Endothelial cell of umbilical vein (primary cell): ENCODE results near the gene ANKMY2.
A peak's percentile ranks its signal among the peaks of the same experiment; 100 is the strongest.

Experiments
- EZH2 ChIP-seq: IDR thresholded peaks from 2 replicates; pipeline ENCODE4 v1.6.1; 2012; ENCODE audit warnings: borderline replicate concordance, low read depth, mild to moderate bottlenecking, moderate library complexity, low read length, inconsistent platforms; ENCODE audit not compliant: severe bottlenecking
- GATA2 ChIP-seq: IDR thresholded peaks from 2 replicates; pipeline ENCODE4 v1.7.0; 2011; ENCODE audit warnings: low read depth, mild to moderate bottlenecking, moderate library complexity, mixed read lengths, low read length; ENCODE audit not compliant: insufficient read length, insufficient read depth
- POLR2A ChIP-seq: IDR thresholded peaks from 2 replicates; pipeline ENCODE4 v1.6.1; 2012; ENCODE audit warnings: low read depth, mild to moderate bottlenecking, control low read depth, low read length
- POLR2AphosphoS5 ChIP-seq: IDR thresholded peaks from 2 replicates; pipeline ENCODE4 v1.6.1; 2012; ENCODE audit warnings: low read depth, mild to moderate bottlenecking, control low read depth, low read length, moderate library complexity; ENCODE audit not compliant: insufficient read depth
- TF ChIP-seq, protein P1 (sequence below), 2 donors: IDR thresholded peaks; 1 replicate in 1 of 2; 2 replicates in 1 of 2; pipeline ENCODE4 v1.5.1; 2011; ENCODE audit warnings: low read length in 2 of 2, mild to moderate bottlenecking in 2 of 2, moderate library complexity in 2 of 2, control low read depth in 1 of 2, inconsistent platforms in 1 of 2, low read depth in 1 of 2; ENCODE audit not compliant: insufficient read depth in 1 of 2; ENCODE audit errors: extremely low read depth in 1 of 2

DNA sequence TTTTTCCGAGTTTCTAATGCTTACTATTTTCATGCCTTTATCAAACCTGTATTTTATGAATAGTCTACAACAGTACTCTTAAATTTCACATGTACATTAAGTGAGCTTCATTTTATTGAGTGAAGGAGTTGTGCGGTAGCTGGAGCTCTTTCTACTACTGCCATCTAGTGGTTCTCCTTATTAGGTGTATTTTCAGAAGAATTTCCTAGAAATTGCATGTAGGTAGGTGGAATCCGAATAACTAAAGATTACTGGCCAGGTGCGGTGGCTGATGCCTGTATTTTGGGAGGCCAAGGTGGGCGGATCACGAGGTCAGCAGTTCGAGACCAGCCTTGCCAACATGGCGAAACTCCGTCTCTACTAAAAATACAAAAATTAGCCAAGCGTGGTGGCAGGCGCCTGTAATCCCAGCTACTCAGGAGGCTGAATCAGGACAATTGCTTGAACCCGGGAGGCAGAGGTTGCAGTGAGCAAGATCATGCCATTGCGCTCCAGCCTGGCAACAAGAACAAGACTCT, 80.6 kb downstream of the ANKMY2 start:
- TF ChIP-seq EZH2 = no peak
- TF ChIP-seq POLR2A = no peak
- TF ChIP-seq, protein P1, sequence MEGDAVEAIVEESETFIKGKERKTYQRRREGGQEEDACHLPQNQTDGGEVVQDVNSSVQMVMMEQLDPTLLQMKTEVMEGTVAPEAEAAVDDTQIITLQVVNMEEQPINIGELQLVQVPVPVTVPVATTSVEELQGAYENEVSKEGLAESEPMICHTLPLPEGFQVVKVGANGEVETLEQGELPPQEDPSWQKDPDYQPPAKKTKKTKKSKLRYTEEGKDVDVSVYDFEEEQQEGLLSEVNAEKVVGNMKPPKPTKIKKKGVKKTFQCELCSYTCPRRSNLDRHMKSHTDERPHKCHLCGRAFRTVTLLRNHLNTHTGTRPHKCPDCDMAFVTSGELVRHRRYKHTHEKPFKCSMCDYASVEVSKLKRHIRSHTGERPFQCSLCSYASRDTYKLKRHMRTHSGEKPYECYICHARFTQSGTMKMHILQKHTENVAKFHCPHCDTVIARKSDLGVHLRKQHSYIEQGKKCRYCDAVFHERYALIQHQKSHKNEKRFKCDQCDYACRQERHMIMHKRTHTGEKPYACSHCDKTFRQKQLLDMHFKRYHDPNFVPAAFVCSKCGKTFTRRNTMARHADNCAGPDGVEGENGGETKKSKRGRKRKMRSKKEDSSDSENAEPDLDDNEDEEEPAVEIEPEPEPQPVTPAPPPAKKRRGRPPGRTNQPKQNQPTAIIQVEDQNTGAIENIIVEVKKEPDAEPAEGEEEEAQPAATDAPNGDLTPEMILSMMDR (IDR thresholded peaks at IDR 0.05; ENCODE audit: extremely low read depth in 1 of 2, insufficient read depth in 1 of 2, low read depth in 1 of 2, low read length in 2 of 2) = peak; percentile 42 to 61
- TF ChIP-seq POLR2AphosphoS5 = no peak
- no peak for TF ChIP-seq GATA2
